Activated T-helper 17 cell treated with anti-CD3 and anti-CD28 coated beads, Interleukin-2, amount 50 U/mL, for 72 hours (primary cell): ENCODE results near the gene GTPBP1. TPM values are rescaled to one million over a fixed set of nuclear protein-coding genes. Genes with fewer than 3 reads are reported as not detected.

Source experiments
- ATAC-seq: fragments of 150-1000 bp; cut with Tn5 transposase; replicated peaks from 2 replicates; pipeline ENCODE4 v1.10.0; 2021; ENCODE audit warnings: mild to moderate bottlenecking, moderate library complexity
- H3K27ac Mint-ChIP-seq: one replicate; pipeline ENCODE4 v1.8.0; 2022; ENCODE audit warnings: mixed read lengths
- H3K27me3 Mint-ChIP-seq: one replicate; pipeline ENCODE4 v1.8.0; 2022; ENCODE audit warnings: mixed read lengths
- H3K36me3 Mint-ChIP-seq: one replicate; pipeline ENCODE4 v1.8.0; 2022; ENCODE audit warnings: low read depth, mild to moderate bottlenecking, mixed read lengths
- H3K4me1 Mint-ChIP-seq: one replicate; pipeline ENCODE4 v1.8.0; 2022; ENCODE audit warnings: mixed read lengths
- H3K4me3 Mint-ChIP-seq: one replicate; pipeline ENCODE4 v1.8.0; 2022; ENCODE audit warnings: mild to moderate bottlenecking, mixed read lengths
- H3K9me3 Mint-ChIP-seq: one replicate; pipeline ENCODE4 v1.8.0; 2022; ENCODE audit warnings: mixed read lengths
- total RNA-seq, 2 donors: library from RNA; stranded (reverse); gene quantifications; one replicate each; pipeline ENCODE4 v1.2.3, GENCODE V29; 2022

GTPBP1 gene
- total RNA-seq, 2 donors from 2014 or later: 70.6 to 92.3 TPM

- peaks cover 84% of the 10 kb centered on the region for H3K36me3 Mint-ChIP-seq
- peak overlapping the region; percentile 98 for H3K4me3 Mint-ChIP-seq
- ATAC-seq: no peak
Measured at GRCh38 chr22:38697425-38698089, 8.2 kb upstream of the GTPBP1 start.

GRCh38 chr22:38698407-38699094 is 7.2 kb upstream of the GTPBP1 start:
- peak overlapping the region; percentile 98 for H3K4me3 Mint-ChIP-seq
- ATAC-seq: no peak
- H3K4me1 Mint-ChIP-seq: peaks cover 27% of the 10 kb centered on the region

More at GRCh38 chr22:38697425-38698089, 8.2 kb upstream of the GTPBP1 start:
- Mint-ChIP-seq H3K27ac (peak overlapping the region; percentile 92), H3K27me3 (no peaks in the 10 kb centered on the region), H3K4me1 (peaks cover 33% of the 10 kb centered on the region), H3K9me3 (no peaks in the 10 kb centered on the region)

GRCh38 chr22:38699143-38699542 is 6.6 kb upstream of the GTPBP1 start:
- H3K4me3 Mint-ChIP-seq: peak overlapping the region; percentile 98
- no peaks in the 10 kb centered on the region for H3K9me3 Mint-ChIP-seq
- H3K27ac Mint-ChIP-seq: peak overlapping the region; percentile 92
- H3K36me3 Mint-ChIP-seq: peaks cover 68% of the 10 kb centered on the region
- peaks cover 24% of the 10 kb centered on the region for H3K4me1 Mint-ChIP-seq
- H3K27me3 Mint-ChIP-seq: no peaks in the 10 kb centered on the region
- ATAC-seq: no peak

More at GRCh38 chr22:38698407-38699094, 7.2 kb upstream of the GTPBP1 start:
- H3K36me3 Mint-ChIP-seq: peaks cover 74% of the 10 kb centered on the region
- peak overlapping the region; percentile 92 for H3K27ac Mint-ChIP-seq
- H3K9me3 Mint-ChIP-seq: no peaks in the 10 kb centered on the region
- no peaks in the 10 kb centered on the region for H3K27me3 Mint-ChIP-seq

- Mint-ChIP-seq H3K36me3 (peaks cover 62% of the 10 kb centered on the region), H3K4me1 (peaks cover 21% of the 10 kb centered on the region)
- ATAC-seq: no peak
Measured at GRCh38 chr22:38699784-38700183, 6.0 kb upstream of the GTPBP1 start.

GRCh38 chr22:38700270-38700788 is 5.4 kb upstream of the GTPBP1 start:
- peaks cover 22% of the 10 kb centered on the region for H3K4me1 Mint-ChIP-seq
- peak overlapping the region; percentile 98 for H3K4me3 Mint-ChIP-seq
- peak; percentile 34 for ATAC-seq
- no peaks in the 10 kb centered on the region for H3K9me3 Mint-ChIP-seq
- H3K36me3 Mint-ChIP-seq: peaks cover 57% of the 10 kb centered on the region
- H3K27me3 Mint-ChIP-seq: no peaks in the 10 kb centered on the region
- H3K27ac Mint-ChIP-seq: peak overlapping the region; percentile 93

More at GRCh38 chr22:38699784-38700183, 6.0 kb upstream of the GTPBP1 start:
- peak overlapping the region; percentile 98 for H3K4me3 Mint-ChIP-seq
- H3K27ac Mint-ChIP-seq: peak overlapping the region; percentile 92
- no peaks in the 10 kb centered on the region for H3K27me3 Mint-ChIP-seq
- H3K9me3 Mint-ChIP-seq: no peaks in the 10 kb centered on the region

GRCh38 chr22:38700789-38701628 is 4.7 kb upstream of the GTPBP1 start, which contains the start of gene JOSD1:
JOSD1 (minus strand) TSS chr22:38700943; CDS start chr22:38699987, 956 bp downstream.
- H3K27ac Mint-ChIP-seq: peak within 1 kb of the TSS; percentile 93
- peak; percentile 38 for ATAC-seq
- H3K36me3 Mint-ChIP-seq: peaks cover 54% of the 10 kb centered on the region
- H3K9me3 Mint-ChIP-seq: no peaks in the 10 kb centered on the region
- peak within 1 kb of the TSS; percentile 98 for H3K4me3 Mint-ChIP-seq
- peaks cover 22% of the 10 kb centered on the region for H3K4me1 Mint-ChIP-seq
- no peaks in the 10 kb centered on the region for H3K27me3 Mint-ChIP-seq

- no peak for ATAC-seq
- peak overlapping the region; percentile 98 for H3K4me3 Mint-ChIP-seq
Measured at GRCh38 chr22:38704654-38705234, 1.0 kb upstream of the GTPBP1 start.

GRCh38 chr22:38706101-38706900 is 557 bp downstream of the GTPBP1 start:
- Mint-ChIP-seq H3K36me3 (peaks cover 53% of the 10 kb centered on the region), H3K27me3 (no peaks in the 10 kb centered on the region), H3K27ac (peak overlapping the region; percentile 90), H3K4me3 (peak overlapping the region; percentile 98), H3K4me1 (peaks cover 41% of the 10 kb centered on the region), H3K9me3 (no peaks in the 10 kb centered on the region)
- no peak for ATAC-seq

More at GRCh38 chr22:38704654-38705234, 1.0 kb upstream of the GTPBP1 start:
- Mint-ChIP-seq H3K36me3 (peaks cover 52% of the 10 kb centered on the region), H3K4me1 (peaks cover 27% of the 10 kb centered on the region), H3K9me3 (no peaks in the 10 kb centered on the region), H3K27me3 (no peaks in the 10 kb centered on the region), H3K27ac (peak overlapping the region; percentile 90)

- Mint-ChIP-seq H3K4me3 (peak overlapping the region; percentile 98), H3K36me3 (peaks cover 56% of the 10 kb centered on the region), H3K27me3 (no peaks in the 10 kb centered on the region), H3K4me1 (peaks cover 42% of the 10 kb centered on the region), H3K27ac (peak overlapping the region; percentile 90), H3K9me3 (no peaks in the 10 kb centered on the region)
- no peak for ATAC-seq
Measured at GRCh38 chr22:38706901-38707195, 1.1 kb downstream of the GTPBP1 start.

GRCh38 chr22:38707346-38707745 is 1.6 kb downstream of the GTPBP1 start:
- ATAC-seq: no peak
- H3K4me1 Mint-ChIP-seq: peaks cover 47% of the 10 kb centered on the region
- no peaks in the 10 kb centered on the region for H3K9me3 Mint-ChIP-seq
- peak overlapping the region; percentile 90 for H3K27ac Mint-ChIP-seq
- peak overlapping the region; percentile 98 for H3K4me3 Mint-ChIP-seq
- H3K36me3 Mint-ChIP-seq: peaks cover 61% of the 10 kb centered on the region
- H3K27me3 Mint-ChIP-seq: no peaks in the 10 kb centered on the region

- H3K9me3 Mint-ChIP-seq: no peaks in the 10 kb centered on the region
- peak overlapping the region; percentile 90 for H3K27ac Mint-ChIP-seq
- H3K4me1 Mint-ChIP-seq: peaks cover 51% of the 10 kb centered on the region
- H3K4me3 Mint-ChIP-seq: peak overlapping the region; percentile 98
- peaks cover 67% of the 10 kb centered on the region for H3K36me3 Mint-ChIP-seq
- no peaks in the 10 kb centered on the region for H3K27me3 Mint-ChIP-seq
- no peak for ATAC-seq
Measured at GRCh38 chr22:38707984-38708383, 2.2 kb downstream of the GTPBP1 start.

GRCh38 chr22:38709306-38709705 is 3.6 kb downstream of the GTPBP1 start:
- H3K27me3 Mint-ChIP-seq: no peaks in the 10 kb centered on the region
- no peak for ATAC-seq
- peak overlapping the region; percentile 98 for H3K4me3 Mint-ChIP-seq
- peaks cover 80% of the 10 kb centered on the region for H3K36me3 Mint-ChIP-seq
- peaks cover 62% of the 10 kb centered on the region for H3K4me1 Mint-ChIP-seq
- peak overlapping the region; percentile 48 for H3K27ac Mint-ChIP-seq
- H3K9me3 Mint-ChIP-seq: no peaks in the 10 kb centered on the region

GRCh38 chr22:38710351-38710750 is 4.6 kb downstream of the GTPBP1 start:
- peak overlapping the region; percentile 75 for H3K27ac Mint-ChIP-seq
- ATAC-seq: no peak
- peaks cover 91% of the 10 kb centered on the region for H3K36me3 Mint-ChIP-seq
- peaks cover 68% of the 10 kb centered on the region for H3K4me1 Mint-ChIP-seq
- H3K27me3 Mint-ChIP-seq: no peaks in the 10 kb centered on the region
- H3K9me3 Mint-ChIP-seq: no peaks in the 10 kb centered on the region
- H3K4me3 Mint-ChIP-seq: no peak overlapping the region
